Neuronal stem cell (in vitro differentiated cells): Measurements from ENCODE around the gene SRRM1.

Source experiments
- DNase-seq: peaks from one replicate; pipeline ENCODE4 v3.0.0-alpha.2; 2013; ENCODE audit warnings: low spot score
- H2AFZ ChIP-seq: one replicate; pipeline ENCODE4 v1.6.1; 2013; ENCODE audit warnings: mild to moderate bottlenecking, low read length, inconsistent platforms
- H2AK5ac ChIP-seq: 2 replicates; pipeline ENCODE4 v1.6.1; 2013; ENCODE audit warnings: low read depth, mild to moderate bottlenecking, inconsistent platforms, low read length, moderate library complexity, mixed read lengths
- H2BK120ac ChIP-seq: 2 replicates; pipeline ENCODE4 v1.6.1; 2013; ENCODE audit warnings: low read depth, mild to moderate bottlenecking, inconsistent platforms, low read length, moderate library complexity, mixed read lengths
- H2BK12ac ChIP-seq: one replicate; pipeline ENCODE4 v1.6.1; 2013; ENCODE audit warnings: low read length, inconsistent platforms
- H2BK15ac ChIP-seq: 2 replicates; pipeline ENCODE4 v1.6.1; 2013; ENCODE audit warnings: mild to moderate bottlenecking, low read length, inconsistent platforms, mixed read lengths
- H2BK5ac ChIP-seq: one replicate; pipeline ENCODE4 v1.6.1; 2013; ENCODE audit warnings: inconsistent platforms, mild to moderate bottlenecking, low read length, moderate library complexity
- H3K14ac ChIP-seq: one replicate; pipeline ENCODE4 v1.6.1; 2013; ENCODE audit warnings: low read length, inconsistent platforms
- H3K18ac ChIP-seq: 2 replicates; pipeline ENCODE4 v1.6.1; 2013; ENCODE audit warnings: low read length, inconsistent platforms
- H3K23ac ChIP-seq: 2 replicates; pipeline ENCODE4 v1.6.1; 2013; ENCODE audit warnings: low read depth, mild to moderate bottlenecking, mixed read lengths, low read length, inconsistent platforms; ENCODE audit not compliant: poor library complexity
- H3K27ac ChIP-seq: replicated peaks from 3 replicates; pipeline ENCODE4 v1.5.1; 2013; ENCODE audit warnings: low read length, inconsistent platforms
- H3K27me3 ChIP-seq, 3 experiments: 2 replicates each; pipeline ENCODE4 v1.6.1; 2013; ENCODE audit warnings: low read length in 3 of 3, mild to moderate bottlenecking in 2 of 3, inconsistent platforms in 1 of 3, low read depth in 1 of 3, mixed read lengths in 1 of 3, moderate library complexity in 1 of 3; ENCODE audit not compliant: control insufficient read depth in 3 of 3, insufficient read depth in 3 of 3
- H3K36me3 ChIP-seq, 2 donors: replicated peaks in 1 of 2; 2 replicates each; pipeline ENCODE4 v1.6.1; 2013; ENCODE audit warnings: low read length in 2 of 2; ENCODE audit not compliant: control insufficient read depth in 2 of 2, insufficient read depth in 2 of 2
- H3K4ac ChIP-seq: 2 replicates; pipeline ENCODE4 v1.6.1; 2013; ENCODE audit warnings: inconsistent platforms, mild to moderate bottlenecking, low read length, moderate library complexity
- H3K4me1 ChIP-seq, 2 donors: 1 replicate in 1 of 2; 2 replicates in 1 of 2; pipeline ENCODE4 v1.6.1; 2013; ENCODE audit warnings: low read length in 2 of 2, low read depth in 1 of 2; ENCODE audit not compliant: control insufficient read depth in 2 of 2, insufficient read depth in 1 of 2
- H3K4me2 ChIP-seq: one replicate; pipeline ENCODE4 v1.6.1; 2013; ENCODE audit warnings: mild to moderate bottlenecking, low read length, inconsistent platforms; ENCODE audit not compliant: insufficient read depth, poor library complexity, severe bottlenecking
- H3K4me3 ChIP-seq, 2 donors: 2 replicates each; pipeline ENCODE4 v1.5.1; 2013; ENCODE audit warnings: low read length in 2 of 2, mild to moderate bottlenecking in 2 of 2, inconsistent platforms in 1 of 2, moderate library complexity in 1 of 2
- H3K79me1 ChIP-seq: one replicate; pipeline ENCODE4 v1.6.1; 2013; ENCODE audit warnings: low read depth, mild to moderate bottlenecking, inconsistent platforms, low read length, moderate library complexity
- H3K9ac ChIP-seq: one replicate; pipeline ENCODE4 v1.6.1; 2013; ENCODE audit warnings: mild to moderate bottlenecking, low read depth, low read length, inconsistent platforms; ENCODE audit not compliant: poor library complexity
- H3K9me3 ChIP-seq, 2 donors: replicated peaks in 1 of 2; 2 replicates each; pipeline versions ENCODE3 to v1.6.1; 2013; ENCODE audit warnings: low read length in 2 of 2, mild to moderate bottlenecking in 2 of 2, inconsistent platforms in 1 of 2, low read depth in 1 of 2, mixed read lengths in 1 of 2, moderate library complexity in 1 of 2; ENCODE audit not compliant: control insufficient read depth in 2 of 2, insufficient read depth in 1 of 2
- H4K8ac ChIP-seq: one replicate; pipeline ENCODE4 v1.6.1; 2013; ENCODE audit warnings: low read depth, mild to moderate bottlenecking, inconsistent platforms, low read length, moderate library complexity
- H4K91ac ChIP-seq: one replicate; pipeline ENCODE4 v1.6.1; 2013; ENCODE audit warnings: low read length, low read depth, mild to moderate bottlenecking, inconsistent platforms; ENCODE audit not compliant: poor library complexity
- WGBS, 2 donors: extraction: QIAGEN DNeasy Blood & Tissue Kit; methylation state at CpG; one replicate each; pipeline ENCODE4 v1.1.7; 2013; ENCODE audit warnings: missing lambda C conversion rate in 2 of 2, mixed read lengths in 1 of 2; ENCODE audit not compliant: insufficient read length in 2 of 2, insufficient replicate concordance in 1 of 2; ENCODE audit errors: extremely low coverage in 2 of 2; 5-methylcytosine and 5-hydroxymethylcytosine counted together

SRRM1 gene

DNA sequence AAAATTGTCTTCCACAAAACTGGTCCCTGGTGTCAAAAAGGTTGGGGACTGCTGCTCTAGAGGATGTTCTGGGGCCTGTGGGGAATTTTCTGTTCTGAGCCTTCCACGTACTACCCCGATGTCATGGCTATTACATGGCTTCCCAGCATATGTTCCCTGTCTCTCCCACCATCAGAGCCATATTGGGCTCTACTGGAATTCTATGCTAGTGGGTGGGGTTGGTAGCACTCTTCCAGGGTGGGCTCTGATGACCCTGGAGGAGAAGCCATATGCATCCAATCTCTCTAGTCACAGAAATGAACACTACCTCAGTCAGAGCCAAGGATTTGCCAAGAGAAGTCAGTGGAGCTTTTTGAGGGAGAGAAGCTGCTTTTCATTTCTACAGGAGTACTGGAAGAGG is 47.9 kb downstream of the SRRM1 start:
- no peak overlapping the region for H3K27ac ChIP-seq
- H2AK5ac ChIP-seq, result no peak overlapping the region
- WGBS, 2 donors, result no CpG with 5 or more reads among the region's 2 CpGs
- no peak overlapping the region for H3K4me2 ChIP-seq
- H3K4me3 ChIP-seq, result no peak overlapping the region
- H2AFZ ChIP-seq, result no peak overlapping the region
- no peak overlapping the region for H4K91ac ChIP-seq
- no peak overlapping the region for H4K8ac ChIP-seq
- H2BK12ac ChIP-seq, result no peak overlapping the region
- no peaks in the 10 kb centered on the region for H3K36me3 ChIP-seq
- no peak overlapping the region for H3K18ac ChIP-seq
- H3K9me3 ChIP-seq, result peaks cover 0 to 3% of the 10 kb centered on the region in 2 donors
- H3K27me3 ChIP-seq, result no peaks in the 10 kb centered on the region
- no peak overlapping the region for H3K14ac ChIP-seq
- H2BK15ac ChIP-seq, result no peak overlapping the region
- peaks cover 0 to 3% of the 10 kb centered on the region in 2 donors for H3K4me1 ChIP-seq
- H2BK5ac ChIP-seq, result no peak overlapping the region
- H3K9ac ChIP-seq, result no peak overlapping the region
- H2BK120ac ChIP-seq, result no peak overlapping the region
- no peak overlapping the region for H3K4ac ChIP-seq
- no peak overlapping the region for H3K23ac ChIP-seq
- H3K79me1 ChIP-seq, result no peaks in the 10 kb centered on the region
- DNase-seq, result no peak

DNA sequence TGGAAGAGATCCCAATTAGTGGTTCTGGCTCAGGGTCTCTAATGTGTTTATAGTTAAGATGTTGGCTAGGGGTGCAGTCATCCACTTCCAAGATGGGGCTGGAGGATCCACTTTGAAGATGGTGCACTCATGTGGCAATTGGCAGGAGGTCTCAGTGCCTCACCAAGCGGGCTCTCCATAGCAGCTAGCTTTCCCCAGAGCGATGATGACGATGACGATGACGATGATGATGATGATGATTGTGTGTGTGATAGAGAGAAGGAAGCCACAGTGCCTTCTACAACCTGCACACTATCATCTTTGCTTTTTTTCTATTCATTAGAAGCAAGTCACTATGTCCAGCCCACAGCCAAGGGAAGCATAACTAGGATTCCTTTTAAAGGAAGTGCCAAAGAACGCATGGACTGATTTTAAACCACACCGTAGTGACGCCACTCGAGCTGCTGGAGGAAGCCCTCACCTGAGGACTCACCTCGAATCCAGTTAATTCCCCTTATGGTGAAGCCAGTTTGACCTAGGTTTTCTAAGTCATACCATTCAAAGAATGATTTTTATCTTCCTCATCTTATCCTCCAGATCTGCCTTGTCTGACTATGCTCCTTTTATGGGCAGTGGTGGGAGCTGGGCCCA is 49.4 kb downstream of the SRRM1 start:
- H2BK15ac ChIP-seq, result no peak overlapping the region
- no peak overlapping the region for H2BK120ac ChIP-seq
- H3K14ac ChIP-seq, result no peak overlapping the region
- no peak overlapping the region for H2BK5ac ChIP-seq
- H2AK5ac ChIP-seq, result no peak overlapping the region
- H3K27me3 ChIP-seq, result no peaks in the 10 kb centered on the region
- H3K4ac ChIP-seq, result no peak overlapping the region
- DNase-seq, result no peak
- no peak overlapping the region for H2BK12ac ChIP-seq
- no peak overlapping the region for H3K23ac ChIP-seq
- no peak overlapping the region for H3K18ac ChIP-seq
- H3K79me1 ChIP-seq, result no peaks in the 10 kb centered on the region
- H2AFZ ChIP-seq, result no peak overlapping the region
- H3K36me3 ChIP-seq, result no peaks in the 10 kb centered on the region
- no peak overlapping the region for H3K4me2 ChIP-seq
- no peak overlapping the region for H4K91ac ChIP-seq
- WGBS, 2 donors, result no CpG with 5 or more reads among the region's 10 CpGs
- H3K9ac ChIP-seq, result no peak overlapping the region
- peaks cover 0 to 3% of the 10 kb centered on the region in 2 donors for H3K4me1 ChIP-seq
- no peak overlapping the region for H4K8ac ChIP-seq
- no peak overlapping the region for H3K27ac ChIP-seq
- no peak overlapping the region for H3K4me3 ChIP-seq
- peaks cover 0 to 3% of the 10 kb centered on the region in 2 donors for H3K9me3 ChIP-seq

GRCh38 chr1:24693827-24694379 is 50.8 kb downstream of the SRRM1 start:
- Histone ChIP-seq H3K36me3 (no peaks in the 10 kb centered on the region), H3K4me3 (no peak overlapping the region), H3K14ac (no peak overlapping the region), H2BK12ac (no peak overlapping the region), H3K18ac (peak overlapping the region; percentile 82), H2AFZ (no peak overlapping the region), H3K27me3 (no peaks in the 10 kb centered on the region), H4K8ac (no peak overlapping the region), H3K4me1 (peaks cover 0 to under 1% of the 10 kb centered on the region in 2 donors), H3K9me3 (peaks cover 0 to 3% of the 10 kb centered on the region in 2 donors), H4K91ac (no peak overlapping the region), H3K9ac (no peak overlapping the region), H2BK120ac (no peak overlapping the region), H3K4me2 (no peak overlapping the region), H2BK5ac (no peak overlapping the region), H2AK5ac (no peak overlapping the region), H2BK15ac (no peak overlapping the region), H3K23ac (no peak overlapping the region), H3K4ac (no peak overlapping the region), H3K79me1 (no peaks in the 10 kb centered on the region), H3K27ac (no peak overlapping the region)
- DNase-seq, result no peak
- no CpG with 5 or more reads among the region's 5 CpGs for WGBS, 2 donors

DNA sequence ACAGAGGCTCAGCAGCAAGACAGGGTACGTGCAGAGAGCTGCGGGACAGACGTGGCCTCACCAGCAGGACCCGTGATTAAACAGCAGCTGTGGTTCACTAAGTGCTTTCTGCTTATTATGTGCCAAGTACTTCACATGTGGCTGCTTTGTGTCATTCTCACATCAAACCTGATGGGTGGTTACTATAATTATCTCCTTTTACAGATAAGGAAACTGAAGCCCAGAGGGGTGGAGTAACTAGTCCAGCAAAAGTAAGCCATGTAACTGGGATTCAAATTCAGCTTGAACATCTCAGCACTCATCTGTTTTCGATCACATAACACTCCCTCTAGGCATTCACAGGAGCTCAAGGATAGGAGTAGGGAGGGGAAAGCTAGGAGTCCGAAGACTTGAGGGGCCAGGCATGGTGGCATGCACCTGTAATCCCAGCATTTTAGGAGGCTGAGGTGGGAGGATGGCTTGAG is 51.3 kb downstream of the SRRM1 start:
- H4K91ac ChIP-seq, result no peak overlapping the region
- H3K4me1 ChIP-seq, result no peaks in the 10 kb centered on the region
- no peak overlapping the region for H3K4me3 ChIP-seq
- H2BK15ac ChIP-seq, result no peak overlapping the region
- no peaks in the 10 kb centered on the region for H3K27me3 ChIP-seq
- no peak overlapping the region for H3K4me2 ChIP-seq
- H2BK120ac ChIP-seq, result no peak overlapping the region
- no peak overlapping the region for H3K4ac ChIP-seq
- H2BK5ac ChIP-seq, result no peak overlapping the region
- no peaks in the 10 kb centered on the region for H3K79me1 ChIP-seq
- H4K8ac ChIP-seq, result no peak overlapping the region
- H2AK5ac ChIP-seq, result no peak overlapping the region
- H3K9ac ChIP-seq, result no peak overlapping the region
- no peak overlapping the region for H3K14ac ChIP-seq
- H2AFZ ChIP-seq, result no peak overlapping the region
- H3K36me3 ChIP-seq, result no peaks in the 10 kb centered on the region
- whole genome bisulfite sequencing, 2 donors, result no CpG with 5 or more reads among the region's 6 CpGs
- no peak for DNase-seq
- H3K23ac ChIP-seq, result no peak overlapping the region
- peak overlapping the region; percentile 82 for H3K18ac ChIP-seq
- no peak overlapping the region for H2BK12ac ChIP-seq
- no peak overlapping the region for H3K27ac ChIP-seq
- H3K9me3 ChIP-seq, result peaks cover 0 to 3% of the 10 kb centered on the region in 2 donors
